Jurkat, Clone E6-1 (cell line): ENCODE measurements around the gene ZNF473.
"Not testable (repeated sequence)": the region's sequence is repeated elsewhere in the genome, so short reads cannot be mapped to it uniquely, and the experiment has no call there.

ENCODE experiments used
- DNase-seq: peaks from one replicate; pipeline ENCODE4 v3.0.0-alpha.2; 2011; ENCODE audit warnings: low read depth, low spot score
- H3K4me3 ChIP-seq: 2 replicates; pipeline ENCODE4 v1.5.1; 2011; ENCODE audit warnings: mild to moderate bottlenecking, low read length, control low read depth, moderate library complexity

The ZNF473 gene

DNA sequence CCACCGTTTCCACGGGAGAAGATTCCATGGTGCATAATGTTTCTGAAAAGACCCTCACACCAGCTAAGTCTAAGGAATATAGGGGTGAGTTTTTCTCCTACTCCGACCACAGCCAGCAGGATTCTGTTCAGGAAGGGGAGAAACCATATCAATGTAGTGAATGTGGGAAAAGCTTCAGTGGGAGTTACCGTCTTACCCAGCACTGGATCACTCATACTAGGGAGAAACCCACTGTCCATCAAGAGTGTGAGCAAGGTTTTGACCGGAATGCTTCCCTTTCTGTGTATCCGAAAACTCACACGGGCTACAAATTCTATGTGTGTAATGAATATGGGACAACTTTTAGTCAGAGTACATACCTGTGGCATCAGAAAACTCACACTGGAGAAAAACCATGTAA lies 19.1 kb downstream of the ZNF473 start:
- H3K4me3 ChIP-seq, result no peak overlapping the region
- no peak for DNase-seq

DNA sequence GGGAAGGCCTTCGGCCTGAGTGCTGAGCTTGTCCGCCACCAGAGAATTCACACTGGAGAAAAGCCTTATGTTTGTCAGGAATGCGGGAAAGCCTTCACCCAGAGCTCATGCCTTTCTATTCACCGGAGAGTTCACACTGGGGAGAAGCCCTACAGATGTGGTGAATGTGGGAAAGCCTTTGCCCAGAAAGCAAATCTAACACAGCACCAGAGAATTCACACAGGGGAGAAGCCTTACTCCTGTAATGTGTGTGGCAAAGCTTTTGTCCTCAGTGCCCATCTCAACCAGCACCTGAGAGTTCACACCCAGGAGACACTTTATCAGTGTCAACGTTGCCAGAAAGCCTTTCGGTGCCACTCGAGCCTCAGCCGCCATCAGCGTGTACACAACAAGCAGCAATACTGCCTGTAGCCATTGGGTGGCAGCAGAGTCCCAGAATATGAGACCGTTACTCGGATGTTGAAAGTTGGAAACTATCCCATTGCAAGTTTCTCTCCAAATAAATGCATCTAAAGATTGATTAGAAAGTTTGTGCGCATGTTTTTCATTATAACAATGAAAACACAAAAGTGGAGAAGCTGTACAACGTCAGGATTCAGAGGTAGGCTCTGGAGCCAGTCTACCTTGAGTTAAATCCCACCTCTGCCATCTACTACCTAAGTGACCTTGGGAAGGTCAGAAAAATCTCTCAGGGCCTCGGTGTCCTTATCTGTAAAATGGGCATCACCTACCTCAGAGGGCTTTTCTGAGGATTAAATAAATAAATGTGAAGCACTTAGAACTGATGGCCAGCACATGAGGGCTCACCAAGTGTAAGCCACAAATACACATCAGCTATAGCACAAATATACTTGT lies 21.1 kb downstream of the ZNF473 start:
- no peak overlapping the region for H3K4me3 ChIP-seq

DNA sequence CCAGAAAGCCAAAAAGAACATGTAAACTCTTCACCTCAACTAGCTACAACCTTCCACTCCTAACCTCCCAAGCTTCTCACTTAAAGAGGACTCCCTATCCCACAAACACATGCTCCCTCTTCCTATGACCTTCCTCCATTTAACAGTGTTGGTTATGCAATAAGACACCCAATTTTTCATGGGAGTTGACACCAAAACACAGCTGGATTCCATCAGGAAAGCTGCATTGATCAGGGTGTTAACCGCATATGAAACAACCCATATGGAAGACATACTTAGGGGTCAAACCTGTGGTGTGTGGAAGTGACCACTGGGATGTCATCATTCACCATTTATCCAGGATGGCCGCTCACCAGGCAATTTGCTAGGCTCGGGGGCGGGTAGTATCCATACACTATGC lies 21.9 kb downstream of the ZNF473 start:
- no peak for DNase-seq
- H3K4me3 ChIP-seq, result no peak overlapping the region

More for the DNA sequence above, 21.1 kb downstream of the ZNF473 start:
- peak; percentile 49 for DNase-seq

DNA sequence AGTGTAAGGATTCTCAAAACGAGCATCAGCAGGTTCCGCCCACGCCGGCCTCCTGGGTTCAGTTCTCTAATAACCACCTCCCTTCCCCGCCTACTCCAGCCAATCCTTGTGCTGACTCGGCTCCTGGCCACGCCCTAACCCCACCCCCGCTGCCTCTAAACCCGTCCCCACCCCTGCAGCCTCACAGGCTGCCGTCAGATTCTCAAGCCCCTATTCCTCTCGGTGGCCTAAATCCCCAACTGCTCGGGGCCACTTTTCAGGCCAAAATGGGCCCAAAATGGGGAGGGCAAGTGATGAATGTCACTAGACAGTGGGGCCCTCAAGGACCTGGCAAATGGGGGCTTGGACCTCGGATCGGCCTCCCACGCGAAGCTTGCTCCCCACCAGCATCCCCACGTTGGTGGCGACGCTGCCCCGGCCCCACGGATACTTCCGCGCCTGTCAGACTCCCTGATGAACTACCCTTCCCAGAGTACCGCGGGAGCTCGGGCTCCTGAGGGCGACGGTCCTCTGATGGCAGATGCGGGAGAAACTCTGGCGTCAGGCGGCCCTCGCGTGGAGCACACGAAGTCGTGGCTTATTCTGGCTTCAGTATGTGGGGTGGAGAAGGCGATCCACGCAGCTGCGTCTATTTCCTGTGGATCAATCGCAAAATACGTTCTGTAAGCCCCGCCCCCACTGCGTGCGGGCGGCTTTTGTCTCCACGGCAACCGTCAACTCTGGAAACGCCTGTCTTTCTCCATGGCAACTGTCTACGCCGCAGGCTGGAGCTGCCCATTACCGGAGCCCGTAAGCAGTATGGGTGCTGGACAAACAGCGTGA lies 24.8 kb downstream of the ZNF473 start:
- peak; percentile 71 for DNase-seq
- H3K4me3 ChIP-seq, result peak overlapping the region; percentile 55

DNA sequence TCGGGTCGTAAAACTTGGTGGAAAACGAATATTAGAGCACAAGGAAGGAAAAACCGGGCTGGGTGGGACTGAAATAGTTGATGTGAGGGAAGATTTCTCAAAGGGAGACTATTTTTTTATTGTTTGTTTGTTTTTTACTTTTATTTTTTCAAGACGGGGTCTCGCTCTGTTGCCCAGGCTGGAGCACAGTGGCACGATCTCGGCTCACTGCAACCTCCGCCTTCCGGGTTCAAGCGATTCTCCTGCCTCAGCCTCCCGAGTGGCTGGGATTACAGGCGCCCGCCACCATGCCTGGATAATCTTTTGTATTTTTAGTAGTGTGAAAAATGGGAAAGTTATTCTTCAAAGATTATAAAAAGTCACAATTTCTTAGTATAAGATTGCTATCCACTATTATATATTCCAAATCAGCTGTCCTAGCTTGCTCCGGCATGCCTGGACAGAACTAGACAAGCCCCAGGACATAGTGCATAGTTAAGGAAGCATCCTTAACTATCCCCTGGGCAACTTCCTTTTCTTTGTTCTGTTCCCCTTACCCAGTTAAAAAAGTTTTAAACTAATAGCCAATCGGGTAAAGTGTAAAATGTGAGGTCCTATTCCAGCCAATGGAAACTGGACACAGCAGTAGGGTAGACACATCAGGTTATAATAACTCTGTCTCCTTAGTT lies 25.6 kb downstream of the ZNF473 start:
- not testable (repeated sequence) for DNase-seq

DNA sequence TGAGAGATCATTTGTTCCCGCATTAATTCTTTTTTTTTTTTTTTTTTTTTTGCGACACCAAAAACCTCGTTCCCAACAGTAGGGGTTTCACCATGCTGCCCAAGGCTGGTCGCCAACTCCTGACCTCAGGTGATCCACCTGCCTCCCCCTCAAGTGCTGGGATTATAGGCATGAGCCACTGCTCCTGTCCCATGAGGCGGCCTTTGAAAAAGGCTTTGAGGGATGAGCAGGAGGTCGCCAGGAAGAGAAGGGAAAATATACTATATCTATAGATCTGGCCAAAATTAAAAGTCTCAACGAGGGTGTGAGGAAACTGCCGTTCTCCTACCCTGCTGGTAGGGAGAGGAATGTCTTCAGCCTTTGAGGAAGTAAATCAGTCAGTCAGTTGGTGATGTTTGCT lies 26.2 kb downstream of the ZNF473 start:
- H3K4me3 ChIP-seq, result no peak overlapping the region
- no peak for DNase-seq

More for the DNA sequence above, 25.6 kb downstream of the ZNF473 start:
- peak overlapping the region; percentile 55 for H3K4me3 ChIP-seq

DNA sequence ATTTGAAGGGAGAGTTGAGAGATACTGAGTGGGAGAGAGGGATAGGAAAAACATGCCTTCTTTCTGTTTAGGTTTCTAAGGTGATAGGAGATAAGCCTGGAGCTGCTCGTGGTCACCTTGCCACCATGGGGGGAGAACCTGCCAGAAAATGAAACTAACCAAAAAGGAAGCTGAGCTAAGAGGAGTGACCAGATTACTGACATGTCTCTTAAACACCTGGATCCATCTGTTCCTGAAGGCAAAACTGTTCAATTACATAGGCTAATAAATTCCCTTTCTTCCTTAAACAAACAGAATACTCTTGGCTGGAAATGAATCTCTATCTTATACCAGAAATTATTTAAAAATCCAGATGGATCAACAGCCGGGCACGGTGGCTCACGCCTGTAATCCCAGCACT lies 27.3 kb downstream of the ZNF473 start:
- no peak overlapping the region for H3K4me3 ChIP-seq
- DNase-seq, result no peak

DNA sequence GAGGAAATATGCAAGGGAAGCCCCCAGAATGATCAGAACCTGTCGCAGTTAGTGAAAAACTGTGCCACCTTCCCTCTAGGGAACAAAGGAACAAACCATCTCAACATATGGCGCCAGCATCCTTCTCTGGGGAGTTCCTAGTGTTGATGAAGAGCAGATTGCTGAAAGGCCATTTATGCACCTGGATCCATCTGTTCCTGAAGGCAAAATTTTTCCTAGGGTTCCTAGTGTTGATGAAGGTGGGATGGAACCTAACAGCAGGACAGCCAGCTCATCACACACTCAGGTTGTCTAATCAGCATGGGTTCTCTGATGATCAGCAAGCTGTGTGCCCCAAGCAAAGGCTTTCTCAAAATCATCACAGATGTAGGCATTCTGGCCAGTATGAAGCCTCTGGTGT lies 32.6 kb downstream of the ZNF473 start:
- H3K4me3 ChIP-seq, result no peak overlapping the region

DNA sequence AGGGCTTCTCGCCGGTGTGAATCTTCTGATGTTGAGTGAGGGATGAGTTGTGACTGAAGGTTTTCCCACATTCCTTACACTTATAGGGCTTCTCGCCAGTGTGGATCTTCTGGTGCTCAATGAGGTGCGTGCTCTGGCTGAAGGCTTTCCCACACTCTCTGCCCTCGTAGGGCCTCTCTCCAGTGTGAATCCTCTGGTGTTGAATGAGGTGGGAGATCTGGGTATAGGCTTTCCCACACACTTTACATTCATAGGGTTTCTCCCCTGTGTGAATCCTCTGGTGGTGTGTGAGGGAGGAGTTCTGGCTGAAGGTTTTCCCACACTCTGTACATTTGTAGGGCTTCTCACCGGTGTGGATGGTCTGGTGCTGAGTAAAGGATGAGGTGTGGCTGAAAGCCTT lies 33.2 kb downstream of the ZNF473 start:
- H3K4me3 ChIP-seq, result no peak overlapping the region
- no peak for DNase-seq

More for the DNA sequence above, 32.6 kb downstream of the ZNF473 start:
- DNase-seq, result no peak

DNA sequence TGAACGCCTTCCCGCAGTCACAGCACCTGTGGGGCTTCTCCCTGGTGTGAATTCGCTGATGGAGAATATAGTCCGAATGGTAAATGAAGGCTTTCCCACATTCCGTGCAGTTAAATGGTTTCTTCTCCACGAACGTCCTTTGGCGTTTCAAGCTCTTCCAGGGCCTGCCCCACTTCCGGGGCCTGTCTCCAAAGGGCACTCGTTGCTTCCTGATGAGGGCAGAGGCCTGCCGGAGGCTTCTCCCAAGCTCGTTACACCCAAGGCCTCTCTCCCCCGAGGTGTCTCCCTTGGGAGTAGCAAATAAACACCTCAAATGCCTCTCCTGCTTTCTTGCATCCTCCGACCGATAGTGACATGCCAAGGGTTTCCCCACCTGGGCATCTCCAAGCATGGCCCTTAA lies 34.3 kb downstream of the ZNF473 start:
- DNase-seq, result no peak
- H3K4me3 ChIP-seq, result no peak overlapping the region

DNA sequence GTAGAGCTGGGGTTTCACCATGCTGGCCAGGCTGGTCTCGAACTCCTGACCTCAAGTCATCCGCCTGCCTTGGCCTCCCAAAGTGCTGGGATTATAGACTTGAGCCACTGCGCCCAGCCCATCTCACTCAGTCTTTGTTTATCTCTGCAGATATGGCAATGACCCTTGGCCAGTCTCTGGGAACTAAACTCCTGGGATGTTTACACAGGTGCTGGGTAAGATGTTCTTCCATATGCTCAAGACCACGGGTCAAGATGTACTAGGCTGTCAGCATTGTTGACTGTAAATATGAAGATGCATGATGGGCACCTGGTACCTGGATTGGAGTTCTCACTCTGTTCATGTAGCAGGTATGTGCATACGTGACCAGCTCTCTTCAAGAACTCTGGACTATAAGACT lies 35.8 kb downstream of the ZNF473 start:
- no peak for DNase-seq

DNA sequence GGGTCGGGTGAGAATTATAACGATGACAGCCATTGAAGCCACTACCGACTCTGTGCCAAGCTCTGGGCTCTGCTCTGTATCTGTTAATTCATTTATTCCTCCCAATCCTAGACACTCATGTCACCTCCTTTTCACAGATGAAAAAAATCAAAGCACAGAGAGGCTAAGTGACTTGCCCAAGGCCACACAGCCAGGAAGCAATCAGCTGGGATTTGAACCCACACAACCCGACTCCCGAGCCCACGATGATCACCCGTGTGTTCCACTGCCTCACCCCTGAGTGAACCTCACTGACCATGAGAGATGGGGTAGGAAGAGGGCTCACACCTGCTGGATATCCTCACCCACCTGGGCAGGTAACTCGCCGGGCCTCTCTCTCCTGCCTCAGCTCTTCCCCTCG lies 40.1 kb downstream of the ZNF473 start:
- DNase-seq, result no peak
- no peak overlapping the region for H3K4me3 ChIP-seq

More for the DNA sequence above, 35.8 kb downstream of the ZNF473 start:
- no peak overlapping the region for H3K4me3 ChIP-seq

DNA sequence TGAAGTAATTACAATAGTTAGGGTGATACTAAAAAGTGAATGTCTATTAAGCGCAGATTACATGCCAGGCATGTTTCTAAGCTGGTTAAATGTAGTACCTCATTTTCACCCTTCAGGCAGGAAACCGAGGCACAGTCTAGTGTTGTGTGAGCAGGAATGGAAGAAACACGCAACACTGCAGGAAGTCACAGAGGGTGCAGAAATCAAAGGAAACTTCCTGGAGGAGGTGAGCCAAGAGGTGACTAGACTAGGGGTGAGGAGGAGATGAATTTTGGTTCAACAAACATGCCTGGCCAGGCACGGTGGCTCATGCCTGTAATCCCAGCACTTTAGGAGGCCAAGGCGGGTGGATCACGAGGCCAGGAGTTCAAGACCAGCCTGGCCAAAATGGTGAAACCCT lies 41.8 kb downstream of the ZNF473 start:
- DNase-seq, result no peak
- no peak overlapping the region for H3K4me3 ChIP-seq

DNA sequence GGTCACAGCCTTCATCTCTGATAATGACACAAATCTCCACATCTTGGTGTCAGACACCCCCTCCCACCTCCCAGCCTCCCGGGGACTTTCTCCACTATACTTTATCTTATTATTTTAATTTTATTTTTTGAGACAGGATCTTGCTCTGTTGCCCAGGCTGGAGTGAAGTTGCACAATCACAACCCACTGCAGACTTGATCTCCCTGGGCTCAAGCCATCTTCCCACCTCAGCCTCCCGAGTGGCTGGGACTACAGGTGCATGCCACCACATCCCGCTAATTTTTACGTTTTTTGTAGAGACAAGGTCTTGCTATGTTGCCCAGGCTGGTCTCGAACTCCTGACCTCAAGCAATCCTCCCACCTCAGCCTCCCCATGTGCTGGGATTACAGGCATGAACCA lies 42.6 kb downstream of the ZNF473 start:
- not testable (repeated sequence) for H3K4me3 ChIP-seq, DNase-seq

DNA sequence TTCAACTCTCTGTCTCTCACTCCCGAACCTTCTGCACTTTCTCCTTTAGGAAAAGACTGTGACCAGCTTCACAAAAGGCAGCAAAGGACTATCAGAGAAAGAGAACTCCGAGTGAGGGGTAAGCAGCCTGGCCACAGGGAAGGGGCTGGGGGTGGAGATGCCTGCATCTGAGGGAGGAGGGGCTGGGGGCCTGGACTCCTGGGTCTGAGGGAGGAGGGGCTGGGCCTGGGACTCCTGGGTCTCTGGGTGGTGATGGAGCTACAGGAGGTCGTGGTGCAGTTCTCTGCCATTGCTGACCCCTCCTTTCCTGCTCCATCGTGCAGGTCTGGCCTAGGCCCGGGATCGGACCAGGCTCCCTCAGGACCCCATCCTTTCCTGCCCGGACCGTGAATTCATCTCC lies 49.3 kb downstream of the ZNF473 start:
- DNase-seq, H3K4me3 ChIP-seq: not testable (repeated sequence)

DNA sequence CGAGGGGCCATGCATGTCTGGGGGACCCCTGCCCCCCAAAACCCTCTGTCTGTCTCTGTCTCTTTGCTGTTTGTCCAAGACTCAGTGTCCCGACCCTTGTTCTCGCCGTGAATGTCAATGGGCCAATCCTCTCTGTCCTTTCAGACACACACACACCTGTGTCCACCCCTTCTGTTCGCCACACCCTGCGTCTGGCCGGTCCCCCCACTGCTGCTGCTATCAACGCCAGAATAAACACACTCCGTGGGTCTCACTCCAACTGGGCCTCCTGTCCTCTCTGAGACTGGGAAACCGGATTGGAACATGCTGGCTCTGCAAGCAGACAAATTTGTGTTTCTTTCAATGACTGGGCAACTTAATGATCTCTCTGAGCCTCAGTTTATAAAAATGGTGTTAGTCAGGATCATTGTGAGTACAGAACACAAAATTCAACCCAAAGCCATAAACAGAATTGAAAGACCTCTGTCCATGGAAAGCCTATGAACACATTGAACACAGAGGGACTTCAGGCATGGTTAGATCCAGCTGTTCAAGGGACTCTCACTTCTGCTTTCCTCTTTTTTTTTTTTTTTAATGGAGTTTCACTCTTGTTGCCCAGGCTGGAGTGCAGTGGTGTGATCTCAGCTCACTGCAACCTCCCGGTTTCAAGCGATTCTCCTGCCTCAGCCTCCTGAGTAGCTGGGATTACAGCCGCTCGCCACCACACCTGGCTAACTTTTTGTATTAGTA lies 50.0 kb downstream of the ZNF473 start:
- DNase-seq, H3K4me3 ChIP-seq: not testable (repeated sequence)

DNA sequence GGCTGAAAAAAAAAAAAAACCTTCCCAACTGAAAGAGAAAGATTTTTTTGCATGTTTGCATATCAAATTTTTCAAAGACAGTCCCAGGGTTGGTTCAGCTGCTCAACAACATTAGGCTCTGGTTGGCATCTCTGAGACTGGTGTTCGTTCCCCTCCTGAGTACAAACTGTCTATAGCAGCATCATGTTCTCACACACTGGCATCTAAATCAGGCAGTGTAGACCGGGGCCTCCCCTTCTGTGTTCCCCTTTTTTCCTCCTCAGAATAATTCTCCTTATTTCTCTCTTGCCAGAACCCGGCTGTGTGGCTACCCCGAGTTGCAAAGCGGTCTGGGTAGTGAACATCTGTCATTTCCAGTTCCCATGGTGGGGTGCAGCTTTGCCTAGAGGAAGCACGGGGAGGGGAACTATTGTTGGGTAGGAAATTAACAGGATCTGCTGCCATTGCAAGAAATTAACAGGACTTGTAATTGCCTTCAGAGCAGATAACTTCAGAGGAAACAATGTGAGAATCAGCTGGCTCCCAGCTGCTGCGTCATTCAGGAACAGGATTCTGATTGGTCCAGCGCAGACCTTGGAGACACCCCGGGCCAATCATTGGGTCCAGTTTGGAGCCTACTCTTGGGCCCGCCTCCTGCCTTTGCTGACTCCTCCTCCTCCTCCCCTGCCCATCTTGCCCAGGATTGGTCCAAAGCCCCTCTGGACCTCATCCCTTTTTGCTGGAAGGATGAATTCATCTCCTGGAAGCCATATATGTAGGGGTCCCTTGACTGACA lies 51.0 kb downstream of the ZNF473 start:
- DNase-seq, H3K4me3 ChIP-seq: not testable (repeated sequence)

DNA sequence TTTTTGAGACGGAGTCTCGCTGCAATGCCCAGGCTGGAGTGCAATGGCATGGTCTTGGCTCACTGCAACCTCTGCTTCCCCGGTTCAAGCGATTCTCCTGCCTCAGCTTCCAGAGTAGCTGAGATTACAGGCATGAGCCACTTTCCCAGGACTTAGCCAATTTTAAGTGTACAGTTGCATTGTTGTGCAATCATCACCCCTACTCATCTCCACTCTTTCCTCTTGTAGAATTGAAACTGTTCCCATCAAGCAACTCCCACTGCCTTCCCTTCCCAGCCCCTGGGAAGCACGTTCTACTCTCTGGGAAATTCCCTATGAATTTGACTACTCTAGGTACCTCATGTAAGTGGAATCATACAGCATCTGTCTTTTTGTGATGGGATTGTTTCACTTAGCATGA lies 53.2 kb downstream of the ZNF473 start:
- H3K4me3 ChIP-seq, DNase-seq: not testable (repeated sequence)
